Esophagus muscularis mucosa (tissue), 4 donors: ENCODE results near the gene ATL2. TPM values are rescaled to one million over a fixed set of nuclear protein-coding genes. Genes with fewer than 3 reads are reported as not detected.

Experiments used
- DNase-seq: peaks from one replicate; pipeline ENCODE4 v3.0.0-alpha.2; 2017; ENCODE audit errors: extremely low spot score
- H3K27ac ChIP-seq, 4 donors: fragments of 200-600 bp; sonication (generic); replicated peaks in 1 of 4; 1 replicate in 3 of 4; 2 replicates in 1 of 4; pipeline ENCODE4 v1.5.1; 2016 to 2019; ENCODE audit warnings: mild to moderate bottlenecking in 1 of 4
- H3K27me3 ChIP-seq, 4 donors: fragments of 200-600 bp; sonication (generic); one replicate each; pipeline versions ENCODE4 v1.5.1 to v1.6.0; 2016 to 2019
- H3K36me3 ChIP-seq, 4 donors: fragments of 200-600 bp; sonication (generic); one replicate each; pipeline ENCODE4 v1.5.1; 2016 to 2019
- H3K4me1 ChIP-seq, 4 donors: fragments of 200-600 bp; sonication (generic); one replicate each; pipeline ENCODE4 v1.5.1; 2016 to 2019
- H3K4me3 ChIP-seq, 4 donors: fragments of 200-600 bp; sonication (generic); 1 replicate in 2 of 4; 2 replicates in 2 of 4; pipeline ENCODE4 v1.5.1; 2016 to 2019; ENCODE audit warnings: mild to moderate bottlenecking in 4 of 4, moderate library complexity in 1 of 4
- H3K9me3 ChIP-seq, 4 donors: fragments of 200-600 bp; sonication (generic); 1 replicate in 3 of 4; 2 replicates in 1 of 4; pipeline ENCODE4 v1.5.1; 2016 to 2019
- EP300 ChIP-seq: sonication (generic); formaldehyde crosslinking; IDR thresholded peaks from one replicate; pipeline ENCODE4 v1.6.1; 2017; ENCODE audit warnings: antibody characterized with exemption
- POLR2A ChIP-seq: fragments of 450-650 bp; IDR thresholded peaks from one replicate; pipeline ENCODE4 v1.6.1; 2017; ENCODE audit warnings: antibody characterized with exemption, moderate library complexity, mild to moderate bottlenecking, low read depth
- POLR2AphosphoS5 ChIP-seq, 2 donors: sonication (generic); formaldehyde crosslinking; IDR thresholded peaks; one replicate each; pipeline ENCODE4 v1.6.1; 2017; ENCODE audit warnings: antibody characterized with exemption in 2 of 2
- WGBS: methylation state at CpG from one replicate; pipeline ENCODE4 v1.1.5; 2018; 5-methylcytosine and 5-hydroxymethylcytosine counted together
- intact Hi-C: fragments of 100-400 bp; cut with DNase I; formaldehyde crosslinking; loops from one replicate; pipeline ENCODE4 v1.15.1; 2023
- total RNA-seq, 4 donors: library from RNA; depleted of rRNA; stranded (reverse); fragments of >200 nt; gene quantifications; one replicate each; pipeline versions ENCODE4 v1.1.0 to v1.2.1, GENCODE V29; 2016
- TF ChIP-seq, protein P1 (sequence below), 3 experiments: fragments of 200-600 bp in 2 of 3; fragments of 450-650 bp in 1 of 3; sonication (generic) in 2 of 3; IDR thresholded peaks; one replicate each; pipeline ENCODE4 v1.5.1; 2017 to 2019; ENCODE audit warnings: antibody characterized with exemption in 3 of 3, mild to moderate bottlenecking in 2 of 3, moderate library complexity in 1 of 3

ATL2 gene
- total RNA-seq, 4 donors from 2014 or later, result 159 to 260 (median 231) TPM

GRCh38 chr2:38246105-38246504 is 131.0 kb downstream of the ATL2 start:
- WGBS, result 83% methylated on average over 3 of the region's 3 CpGs
- peak; percentile 45 for DNase-seq

GRCh38 chr2:38245114-38245641 is 131.9 kb downstream of the ATL2 start:
- 74% methylated on average over 5 of the region's 5 CpGs for WGBS

More at GRCh38 chr2:38246105-38246504, 131.0 kb downstream of the ATL2 start:
- intact Hi-C loops, result no loop called here
- no peaks in the 10 kb centered on the region for H3K4me1 ChIP-seq
- H3K27ac ChIP-seq, result no peak overlapping the region
- no peaks in the 10 kb centered on the region for H3K27me3 ChIP-seq
- H3K4me3 ChIP-seq, result no peak overlapping the region
- no peaks in the 10 kb centered on the region for H3K36me3 ChIP-seq
- TF ChIP-seq POLR2A, result no peak
- TF ChIP-seq, protein P1, sequence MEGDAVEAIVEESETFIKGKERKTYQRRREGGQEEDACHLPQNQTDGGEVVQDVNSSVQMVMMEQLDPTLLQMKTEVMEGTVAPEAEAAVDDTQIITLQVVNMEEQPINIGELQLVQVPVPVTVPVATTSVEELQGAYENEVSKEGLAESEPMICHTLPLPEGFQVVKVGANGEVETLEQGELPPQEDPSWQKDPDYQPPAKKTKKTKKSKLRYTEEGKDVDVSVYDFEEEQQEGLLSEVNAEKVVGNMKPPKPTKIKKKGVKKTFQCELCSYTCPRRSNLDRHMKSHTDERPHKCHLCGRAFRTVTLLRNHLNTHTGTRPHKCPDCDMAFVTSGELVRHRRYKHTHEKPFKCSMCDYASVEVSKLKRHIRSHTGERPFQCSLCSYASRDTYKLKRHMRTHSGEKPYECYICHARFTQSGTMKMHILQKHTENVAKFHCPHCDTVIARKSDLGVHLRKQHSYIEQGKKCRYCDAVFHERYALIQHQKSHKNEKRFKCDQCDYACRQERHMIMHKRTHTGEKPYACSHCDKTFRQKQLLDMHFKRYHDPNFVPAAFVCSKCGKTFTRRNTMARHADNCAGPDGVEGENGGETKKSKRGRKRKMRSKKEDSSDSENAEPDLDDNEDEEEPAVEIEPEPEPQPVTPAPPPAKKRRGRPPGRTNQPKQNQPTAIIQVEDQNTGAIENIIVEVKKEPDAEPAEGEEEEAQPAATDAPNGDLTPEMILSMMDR (IDR thresholded peaks at IDR 0.05), result no peak
- no peak for TF ChIP-seq POLR2AphosphoS5 (IDR thresholded peaks at IDR 0.05)
- no peak for TF ChIP-seq EP300
- H3K9me3 ChIP-seq, result no peaks in the 10 kb centered on the region

DNA sequence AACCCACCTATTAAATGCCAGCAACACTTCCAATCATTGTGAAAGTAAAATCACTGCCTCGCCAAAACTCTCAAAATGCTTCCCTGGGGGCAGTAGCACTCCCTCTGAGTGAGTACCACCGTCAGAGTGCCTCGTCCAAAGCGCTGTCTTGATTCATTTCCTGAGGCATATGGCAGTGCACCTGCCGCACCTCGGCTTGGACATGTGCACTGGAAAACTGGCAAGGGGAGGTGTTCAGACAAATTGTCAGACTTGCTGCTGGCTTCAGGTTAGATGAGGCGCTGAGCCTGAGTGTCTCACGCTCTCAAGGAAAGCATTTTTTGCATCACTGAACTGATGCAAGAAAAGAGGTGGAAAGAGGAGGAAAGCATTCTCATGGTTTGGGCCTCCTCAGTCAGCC is 132.8 kb downstream of the ATL2 start:
- Histone ChIP-seq H3K36me3 (no peaks in the 10 kb centered on the region), H3K4me3 (no peak overlapping the region), H3K9me3 (no peaks in the 10 kb centered on the region), H3K27ac (no peak overlapping the region), H3K27me3 (no peaks in the 10 kb centered on the region), H3K4me1 (no peaks in the 10 kb centered on the region)
- no peak for DNase-seq
- 97% methylated on average over 6 of the region's 8 CpGs for WGBS
- intact Hi-C loops, result no loop called here
- no peak for TF ChIP-seq EP300
- no peak for TF ChIP-seq POLR2AphosphoS5 (IDR thresholded peaks at IDR 0.05)
- TF ChIP-seq POLR2A, result no peak
- TF ChIP-seq, protein P1 (IDR thresholded peaks at IDR 0.05), result no peak

More at GRCh38 chr2:38245114-38245641, 131.9 kb downstream of the ATL2 start:
- Histone ChIP-seq H3K27ac (no peak overlapping the region), H3K9me3 (no peaks in the 10 kb centered on the region), H3K27me3 (no peaks in the 10 kb centered on the region), H3K4me1 (no peaks in the 10 kb centered on the region), H3K4me3 (no peak overlapping the region), H3K36me3 (no peaks in the 10 kb centered on the region)
- intact Hi-C loops, result no loop called here
- DNase-seq, result no peak
- TF ChIP-seq POLR2A, result no peak
- no peak for TF ChIP-seq EP300
- TF ChIP-seq, protein P1 (IDR thresholded peaks at IDR 0.05), result no peak
- TF ChIP-seq POLR2AphosphoS5 (IDR thresholded peaks at IDR 0.05), result no peak

Other genes with a start within 250 kb of the ATL2 start
- gene HNRNPLL, start 225.7 kb upstream of the ATL2 start, total RNA-seq, result 10 to 100 TPM; 50.2 to 61.5 (median 54.0) TPM